Measurements from ENCODE around the gene BTBD9.

Gene BTBD9

GRCh38 chr6:38188677-38189335 is 450.9 kb downstream of the BTBD9 start:
- no peak for DNase-seq

GRCh38 chr6:38187811-38188590 is 451.7 kb downstream of the BTBD9 start:
- no peak for DNase-seq

- no peak for DNase-seq
Measured at GRCh38 chr6:38187325-38187724, 452.4 kb downstream of the BTBD9 start.

- DNase-seq, result no peak
Measured at GRCh38 chr6:38185752-38186151, 454.0 kb downstream of the BTBD9 start.

- no peak for DNase-seq
Measured at GRCh38 chr6:38185244-38185643, 454.5 kb downstream of the BTBD9 start.

GRCh38 chr6:38184585-38185080 is 455.1 kb downstream of the BTBD9 start:
- DNase-seq, result no peak

GRCh38 chr6:38183856-38184584 is 455.7 kb downstream of the BTBD9 start:
- DNase-seq, result no peak

- no peak for DNase-seq
Measured at GRCh38 chr6:38182426-38182825, 457.3 kb downstream of the BTBD9 start.

GRCh38 chr6:38180586-38180985 is 459.1 kb downstream of the BTBD9 start:
- DNase-seq, result no peak

GRCh38 chr6:38179794-38180430 is 459.8 kb downstream of the BTBD9 start:
- DNase-seq, result no peak

- DNase-seq, result no peak
Measured at GRCh38 chr6:38179300-38179699, 460.4 kb downstream of the BTBD9 start.

GRCh38 chr6:38178584-38178886 is 461.2 kb downstream of the BTBD9 start:
- no peak for DNase-seq

- DNase-seq, result no peak
Measured at GRCh38 chr6:38177882-38178583, 461.7 kb downstream of the BTBD9 start.

- DNase-seq, result no peak
Measured at GRCh38 chr6:38176797-38177751, 462.7 kb downstream of the BTBD9 start.

- DNase-seq, result no peak
Measured at GRCh38 chr6:38175786-38176185, 463.9 kb downstream of the BTBD9 start.

- no peak for DNase-seq
Measured at GRCh38 chr6:38174806-38175495, 464.8 kb downstream of the BTBD9 start.

GRCh38 chr6:38174315-38174714 is 465.4 kb downstream of the BTBD9 start:
- DNase-seq, result no peak

- no peak for DNase-seq
Measured at GRCh38 chr6:38173909-38174308, 465.8 kb downstream of the BTBD9 start.

GRCh38 chr6:38172739-38173410 is 466.9 kb downstream of the BTBD9 start:
- DNase-seq, result no peak

Data from fibroblast of skin of back (primary cell).